Uterus (tissue), 2 donors: Measurements from ENCODE around the gene TBC1D1.

Experiments
- POLR2A ChIP-seq, 2 donors: fragments of 450-650 bp; IDR thresholded peaks; one replicate each; pipeline ENCODE4 v1.6.1; 2016; ENCODE audit warnings: antibody characterized with exemption in 2 of 2, mild to moderate bottlenecking in 1 of 2, moderate library complexity in 1 of 2
- TF ChIP-seq, protein P1 (sequence below), 4 experiments: fragments of 200-600 bp in 2 of 4; fragments of 450-650 bp in 2 of 4; sonication (generic) in 2 of 4; IDR thresholded peaks; one replicate each; pipeline ENCODE4 v1.5.1; 2016 to 2019; ENCODE audit warnings: antibody characterized with exemption in 4 of 4, mild to moderate bottlenecking in 2 of 4, moderate library complexity in 1 of 4

DNA sequence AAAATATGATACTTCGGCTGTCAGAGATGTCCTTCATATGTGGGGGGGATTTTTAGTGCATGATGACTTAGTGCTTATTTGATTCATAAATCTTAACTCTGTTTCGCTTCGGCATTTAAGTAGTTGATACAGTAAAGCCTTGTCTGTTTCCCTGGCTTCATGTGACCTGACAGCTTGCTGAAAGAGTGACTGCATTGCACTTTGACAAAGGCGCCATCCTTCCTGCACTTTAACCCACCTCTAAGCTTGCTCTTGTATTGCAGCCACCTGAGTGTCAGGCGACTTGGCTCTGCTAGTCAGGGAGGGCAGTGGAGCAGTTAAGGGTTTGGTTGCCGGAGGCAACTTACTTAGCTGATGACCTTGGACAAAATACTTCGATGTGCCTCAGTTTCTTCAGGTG is 134.8 kb downstream of the TBC1D1 start:
- TF ChIP-seq POLR2A (IDR thresholded peaks at IDR 0.05), result no peak
- TF ChIP-seq, protein P1, sequence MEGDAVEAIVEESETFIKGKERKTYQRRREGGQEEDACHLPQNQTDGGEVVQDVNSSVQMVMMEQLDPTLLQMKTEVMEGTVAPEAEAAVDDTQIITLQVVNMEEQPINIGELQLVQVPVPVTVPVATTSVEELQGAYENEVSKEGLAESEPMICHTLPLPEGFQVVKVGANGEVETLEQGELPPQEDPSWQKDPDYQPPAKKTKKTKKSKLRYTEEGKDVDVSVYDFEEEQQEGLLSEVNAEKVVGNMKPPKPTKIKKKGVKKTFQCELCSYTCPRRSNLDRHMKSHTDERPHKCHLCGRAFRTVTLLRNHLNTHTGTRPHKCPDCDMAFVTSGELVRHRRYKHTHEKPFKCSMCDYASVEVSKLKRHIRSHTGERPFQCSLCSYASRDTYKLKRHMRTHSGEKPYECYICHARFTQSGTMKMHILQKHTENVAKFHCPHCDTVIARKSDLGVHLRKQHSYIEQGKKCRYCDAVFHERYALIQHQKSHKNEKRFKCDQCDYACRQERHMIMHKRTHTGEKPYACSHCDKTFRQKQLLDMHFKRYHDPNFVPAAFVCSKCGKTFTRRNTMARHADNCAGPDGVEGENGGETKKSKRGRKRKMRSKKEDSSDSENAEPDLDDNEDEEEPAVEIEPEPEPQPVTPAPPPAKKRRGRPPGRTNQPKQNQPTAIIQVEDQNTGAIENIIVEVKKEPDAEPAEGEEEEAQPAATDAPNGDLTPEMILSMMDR (IDR thresholded peaks at IDR 0.05), result no peak
